H1 (cell line): ENCODE data around the gene ZBTB18.

Experiments used
- CTCF ChIP-seq, 3 experiments: IDR thresholded peaks; 1 replicate in 2 of 3; 2 replicates in 1 of 3; pipeline versions ENCODE4 v1.5.1 to v1.6.1; 2011; ENCODE audit warnings: low read length in 3 of 3, mild to moderate bottlenecking in 3 of 3, inconsistent platforms in 2 of 3, low read depth in 1 of 3, moderate library complexity in 1 of 3; ENCODE audit not compliant: insufficient read depth in 1 of 3; ENCODE audit errors: control extremely low read depth in 1 of 3
- EZH2 ChIP-seq: fragments of 200-600 bp; sonication (generic); IDR thresholded peaks from 2 replicates; pipeline ENCODE4 v1.7.1; 2012; ENCODE audit warnings: low read depth, mild to moderate bottlenecking, moderate library complexity, low read length, inconsistent platforms; ENCODE audit not compliant: severe bottlenecking
- MAFK ChIP-seq: IDR thresholded peaks from 2 replicates; pipeline ENCODE4 v1.6.1; 2012; ENCODE audit warnings: low read depth, mild to moderate bottlenecking, improper control_type of control experiment, low read length
- POLR2A ChIP-seq, 2 experiments: IDR thresholded peaks; 1 replicate in 1 of 2; 2 replicates in 1 of 2; pipeline ENCODE4 v1.6.1; 2011; ENCODE audit warnings: low read depth in 2 of 2, low read length in 2 of 2, mild to moderate bottlenecking in 2 of 2; ENCODE audit errors: control extremely low read depth in 1 of 2
- RNF2 ChIP-seq: fragments of 200-900, 300-1000 bp; sonication (generic); IDR thresholded peaks from 2 replicates; pipeline ENCODE4 v1.7.1; 2016; ENCODE audit warnings: borderline replicate concordance, low read depth, mild to moderate bottlenecking, antibody characterized with exemption, low read length; ENCODE audit not compliant: poor library complexity, severe bottlenecking; ENCODE audit errors: missing control alignments
- SUZ12 ChIP-seq: fragments of 200-600 bp; sonication (generic); IDR thresholded peaks from 2 replicates; pipeline ENCODE4 v1.6.1; 2012; ENCODE audit warnings: mild to moderate bottlenecking, inconsistent platforms, low read length, moderate library complexity, mixed read lengths

DNA sequence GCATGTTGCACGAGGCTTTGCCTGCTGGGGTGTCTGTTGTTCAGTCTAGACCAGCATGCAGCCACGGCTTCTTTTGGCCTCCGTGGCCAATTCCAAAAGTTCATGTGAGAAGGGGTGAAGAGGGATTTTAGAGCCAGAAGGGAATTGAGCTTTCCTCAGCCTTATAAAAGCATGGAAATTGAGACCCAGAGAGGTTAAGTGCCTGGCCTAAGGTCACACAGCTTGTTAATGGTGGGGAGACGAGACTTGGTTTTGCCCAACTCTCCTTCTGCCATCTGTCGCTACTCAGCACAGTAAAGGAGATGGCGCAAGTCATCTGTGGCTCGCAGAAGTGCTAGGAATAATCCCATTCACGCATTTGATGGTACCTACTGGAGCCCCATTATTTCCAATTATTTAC is 25.7 kb downstream of the ZBTB18 start:
- no peak for TF ChIP-seq CTCF (IDR thresholded peaks at IDR 0.05; ENCODE audit: control extremely low read depth in 1 of 3, insufficient read depth in 1 of 3, low read depth in 1 of 3, low read length in 3 of 3)
- TF ChIP-seq SUZ12, result no peak
- TF ChIP-seq EZH2, result no peak
- TF ChIP-seq RNF2, result no peak
- no peak for TF ChIP-seq POLR2A (IDR thresholded peaks at IDR 0.05; ENCODE audit: control extremely low read depth in 1 of 2, low read depth in 2 of 2, low read length in 2 of 2)
- TF ChIP-seq MAFK, result no peak
